Vagina (tissue), 2 donors: Measurements from ENCODE around the gene ATAD3B. TPM values are rescaled to one million over a fixed set of nuclear protein-coding genes. Genes with fewer than 3 reads are reported as not detected.
"Not testable (repeated sequence)": the region's sequence is repeated elsewhere in the genome, so short reads cannot be mapped to it uniquely, and the experiment has no call there.

Experiments
- DNase-seq, 2 donors: peaks; one replicate each; pipeline ENCODE4 v3.0.0-alpha.2; 2017; ENCODE audit errors: extremely low spot score in 2 of 2
- H3K27ac ChIP-seq: fragments of 200-600 bp; sonication (generic); one replicate; pipeline ENCODE4 v1.5.1; 2019
- H3K27me3 ChIP-seq: fragments of 200-600 bp; sonication (generic); one replicate; pipeline ENCODE4 v1.5.1; 2019
- H3K36me3 ChIP-seq, 2 donors: fragments of 200-600 bp; sonication (generic); one replicate each; pipeline ENCODE4 v1.5.1; 2017 to 2019
- H3K4me1 ChIP-seq: fragments of 200-600 bp; sonication (generic); one replicate; pipeline ENCODE4 v1.5.1; 2019
- H3K4me3 ChIP-seq, 2 donors: fragments of 200-600 bp; sonication (generic); 1 replicate in 1 of 2; 2 replicates in 1 of 2; pipeline ENCODE4 v1.5.1; 2016 to 2019
- H3K9me3 ChIP-seq: fragments of 200-600 bp; sonication (generic); one replicate; pipeline ENCODE4 v1.5.1; 2019
- CTCF ChIP-seq, 3 experiments: fragments of 450-650 bp in 2 of 3; fragments of 200-600 bp in 1 of 3; sonication (generic) in 1 of 3; IDR thresholded peaks; one replicate each; pipeline ENCODE4 v1.5.1; 2017 to 2019; ENCODE audit warnings: antibody characterized with exemption in 3 of 3, mild to moderate bottlenecking in 2 of 3, moderate library complexity in 2 of 3
- POLR2A ChIP-seq, 2 donors: fragments of 450-650 bp; IDR thresholded peaks; one replicate each; pipeline ENCODE4 v1.6.1; 2017; ENCODE audit warnings: antibody characterized with exemption in 2 of 2, mild to moderate bottlenecking in 2 of 2, moderate library complexity in 2 of 2
- POLR2AphosphoS5 ChIP-seq, 2 donors: sonication (generic); formaldehyde crosslinking; IDR thresholded peaks; one replicate each; pipeline ENCODE4 v1.9.0; 2017; ENCODE audit warnings: antibody characterized with exemption in 2 of 2, mild to moderate bottlenecking in 2 of 2, low read depth in 1 of 2; ENCODE audit not compliant: insufficient read depth in 1 of 2
- intact Hi-C: fragments of 100-400 bp; cut with DNase I; formaldehyde crosslinking; loops from one replicate; pipeline ENCODE4 v1.15.1; 2023
- total RNA-seq: library from RNA; depleted of rRNA; stranded (reverse); fragments of >200 nt; gene quantifications from one replicate; pipeline ENCODE4 v1.2.3, GENCODE V29; 2016

ATAD3B gene
- total RNA-seq, 1 donor from 2014 or later, result 17.7 TPM

GRCh38 chr1:1482856-1483255 is 11.3 kb downstream of the ATAD3B start:
- peaks cover 5 to 55% of the 10 kb centered on the region in 2 donors for H3K36me3 ChIP-seq
- no peak for DNase-seq

GRCh38 chr1:1483714-1484113 is 12.1 kb downstream of the ATAD3B start:
- Histone ChIP-seq H3K27me3 (no peaks in the 10 kb centered on the region), H3K36me3 (peaks cover 0 to 54% of the 10 kb centered on the region in 2 donors), H3K4me1 (no peaks in the 10 kb centered on the region), H3K27ac (no peak overlapping the region), H3K4me3 (no peak overlapping the region), H3K9me3 (no peaks in the 10 kb centered on the region)
- TF ChIP-seq CTCF (IDR thresholded peaks at IDR 0.05) (no peak), POLR2AphosphoS5 (IDR thresholded peaks at IDR 0.05; ENCODE audit: insufficient read depth in 1 of 2, low read depth in 1 of 2) (no peak), POLR2A (IDR thresholded peaks at IDR 0.05) (no peak)
- intact Hi-C loops, result no loop called here
- DNase-seq, result no peak

More at GRCh38 chr1:1482856-1483255, 11.3 kb downstream of the ATAD3B start:
- H3K27me3 ChIP-seq, result no peaks in the 10 kb centered on the region
- intact Hi-C loops, result no loop called here
- no peaks in the 10 kb centered on the region for H3K4me1 ChIP-seq
- TF ChIP-seq CTCF (IDR thresholded peaks at IDR 0.05), result no peak
- TF ChIP-seq POLR2AphosphoS5 (IDR thresholded peaks at IDR 0.05; ENCODE audit: insufficient read depth in 1 of 2, low read depth in 1 of 2), result no peak
- no peak for TF ChIP-seq POLR2A (IDR thresholded peaks at IDR 0.05)
- no peaks in the 10 kb centered on the region for H3K9me3 ChIP-seq
- H3K27ac ChIP-seq, result no peak overlapping the region
- no peak overlapping the region for H3K4me3 ChIP-seq

DNA sequence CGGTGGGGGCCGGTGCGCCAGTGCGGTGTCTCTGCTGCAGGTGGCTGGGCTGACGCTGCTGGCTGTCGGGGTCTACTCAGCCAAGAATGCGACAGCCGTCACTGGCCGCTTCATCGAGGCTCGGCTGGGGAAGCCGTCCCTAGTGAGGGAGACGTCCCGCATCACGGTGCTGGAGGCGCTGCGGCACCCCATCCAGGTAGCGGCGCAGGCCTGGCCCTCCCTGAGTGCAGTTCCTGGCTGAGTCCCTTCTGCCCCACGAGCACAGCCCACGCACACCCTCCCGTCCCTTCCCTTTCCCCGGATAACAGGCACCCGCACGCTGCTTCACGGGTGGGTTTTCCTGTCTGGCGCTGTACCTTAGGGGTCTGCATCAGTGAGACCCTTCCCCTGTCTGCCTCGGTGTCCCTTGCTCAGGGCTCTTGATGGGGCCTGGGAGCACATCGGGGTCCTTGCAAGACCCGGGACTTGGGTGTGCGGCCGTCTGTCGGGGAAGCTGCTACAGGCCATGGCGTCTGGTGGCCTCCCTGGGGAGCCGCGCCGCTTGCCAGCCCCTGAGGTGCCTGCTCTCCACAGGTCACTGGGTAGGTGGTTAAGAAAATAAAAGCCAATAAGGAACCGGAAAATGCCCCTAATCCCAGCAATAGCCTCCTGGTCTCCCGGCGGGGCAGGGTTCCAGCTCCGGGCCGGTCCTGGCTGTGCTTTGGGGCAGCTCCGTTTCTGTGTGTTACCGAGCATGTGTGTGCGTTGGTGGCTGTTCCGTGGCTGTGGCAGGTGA is 13.6 kb downstream of the ATAD3B start:
- intact Hi-C loops, H3K27me3 ChIP-seq, H3K4me1 ChIP-seq, DNase-seq, H3K27ac ChIP-seq, H3K4me3 ChIP-seq, H3K9me3 ChIP-seq: not testable (repeated sequence)
- peaks cover 0 to 59% of the 10 kb centered on the region in 2 donors for H3K36me3 ChIP-seq

DNA sequence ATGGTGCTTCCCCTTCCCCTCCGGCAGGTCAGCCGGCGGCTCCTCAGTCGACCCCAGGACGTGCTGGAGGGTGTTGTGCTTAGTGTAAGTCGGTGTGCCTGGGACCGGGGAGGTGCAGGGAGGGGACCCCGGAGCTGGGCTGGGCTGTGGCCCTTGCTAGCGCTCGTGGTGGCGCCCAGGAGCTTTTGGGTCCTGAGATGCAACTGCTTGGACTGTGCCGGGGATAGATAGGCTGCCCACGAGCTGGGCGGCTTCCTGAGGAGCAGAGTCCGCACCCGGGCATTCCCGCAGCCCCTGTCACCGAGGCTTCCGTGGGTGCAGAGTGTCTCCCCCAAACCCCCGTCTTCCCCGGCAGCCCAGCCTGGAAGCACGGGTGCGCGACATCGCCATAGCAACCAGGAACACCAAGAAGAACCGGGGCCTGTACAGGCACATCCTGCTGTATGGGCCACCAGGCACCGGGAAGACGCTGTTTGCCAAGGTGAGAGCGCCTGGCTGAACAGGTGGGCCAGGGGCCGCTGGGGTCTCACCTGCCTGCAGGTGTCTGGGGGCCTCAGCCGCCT is 14.3 kb downstream of the ATAD3B start:
- H3K4me3 ChIP-seq, DNase-seq, H3K27me3 ChIP-seq, H3K4me1 ChIP-seq, H3K9me3 ChIP-seq, intact Hi-C loops, H3K27ac ChIP-seq: not testable (repeated sequence)
- peaks cover 0 to 63% of the 10 kb centered on the region in 2 donors for H3K36me3 ChIP-seq

DNA sequence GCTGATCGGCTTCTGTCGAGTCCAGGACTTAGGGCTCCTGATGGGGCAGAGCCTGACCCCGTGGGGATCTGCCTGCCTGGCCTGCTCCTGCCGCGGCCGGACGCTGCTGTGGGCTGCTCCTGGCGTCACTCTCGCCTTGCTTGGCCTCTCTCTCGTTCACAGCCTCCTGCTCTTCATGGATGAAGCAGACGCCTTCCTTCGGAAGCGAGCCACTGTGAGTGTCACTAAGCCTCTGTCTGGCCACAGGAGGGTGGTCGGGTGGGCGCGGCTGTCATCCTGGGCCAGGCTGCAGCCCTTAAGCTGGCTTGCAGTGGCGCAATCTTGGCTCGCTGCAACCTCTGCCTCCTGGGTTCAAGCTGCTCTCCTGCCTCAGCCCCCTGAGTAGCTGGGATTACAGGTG is 16.1 kb downstream of the ATAD3B start:
- Histone ChIP-seq H3K27ac (no peak overlapping the region), H3K4me3 (no peak overlapping the region), H3K4me1 (no peaks in the 10 kb centered on the region), H3K9me3 (no peaks in the 10 kb centered on the region), H3K27me3 (no peaks in the 10 kb centered on the region), H3K36me3 (peaks cover 0 to 70% of the 10 kb centered on the region in 2 donors)
- intact Hi-C loops, result no loop called here
- no peak for DNase-seq
- TF ChIP-seq POLR2AphosphoS5 (IDR thresholded peaks at IDR 0.05; ENCODE audit: insufficient read depth in 1 of 2, low read depth in 1 of 2), result no peak
- TF ChIP-seq CTCF (IDR thresholded peaks at IDR 0.05), result no peak
- TF ChIP-seq POLR2A (IDR thresholded peaks at IDR 0.05), result no peak

- Histone ChIP-seq H3K4me3 (no peak overlapping the region), H3K36me3 (peaks cover 0 to 64% of the 10 kb centered on the region in 2 donors), H3K27ac (no peak overlapping the region), H3K9me3 (no peaks in the 10 kb centered on the region), H3K4me1 (no peaks in the 10 kb centered on the region), H3K27me3 (no peaks in the 10 kb centered on the region)
- no peak for TF ChIP-seq CTCF (IDR thresholded peaks at IDR 0.05)
- no peak for DNase-seq
- intact Hi-C loops, result no loop called here
Measured at GRCh38 chr1:1489231-1489630, 17.7 kb downstream of the ATAD3B start.
